RKO (cell line): Measurements from ENCODE around the gene TRIM24.

Experiments
- DNase-seq: peaks from one replicate; pipeline ENCODE4 v3.0.0-alpha.2; 2016; ENCODE audit warnings: low spot score

Gene TRIM24

GRCh38 chr7:138579136-138579535, 119.1 kb downstream of the TRIM24 start:
- DNase-seq = no peak

- no peak for DNase-seq
Measured at GRCh38 chr7:138579671-138580070, 119.6 kb downstream of the TRIM24 start.

- DNase-seq = no peak
Measured at GRCh38 chr7:138581065-138581464, 121.0 kb downstream of the TRIM24 start.

GRCh38 chr7:138584283-138584682, 124.2 kb downstream of the TRIM24 start:
- no peak for DNase-seq

GRCh38 chr7:138584696-138585095, 124.6 kb downstream of the TRIM24 start:
- no peak for DNase-seq

GRCh38 chr7:138585283-138585993, 125.4 kb downstream of the TRIM24 start:
- DNase-seq = no peak

GRCh38 chr7:138587485-138587884, 127.4 kb downstream of the TRIM24 start:
- DNase-seq = no peak

GRCh38 chr7:138588986-138589385, 128.9 kb downstream of the TRIM24 start:
- no peak for DNase-seq

- DNase-seq = no peak
Measured at GRCh38 chr7:138590154-138590553, 130.1 kb downstream of the TRIM24 start.

- DNase-seq = no peak
Measured at GRCh38 chr7:138595454-138595853, 135.4 kb downstream of the TRIM24 start.

GRCh38 chr7:138602451-138602850, 142.4 kb downstream of the TRIM24 start:
- DNase-seq = no peak

- no peak for DNase-seq
Measured at GRCh38 chr7:138603549-138604318, 143.7 kb downstream of the TRIM24 start.

- no peak for DNase-seq
Measured at GRCh38 chr7:138606236-138606635, 146.2 kb downstream of the TRIM24 start.

GRCh38 chr7:138607216-138608126, 147.4 kb downstream of the TRIM24 start:
- no peak for DNase-seq

GRCh38 chr7:138608275-138608674, 148.2 kb downstream of the TRIM24 start:
- no peak for DNase-seq

- no peak for DNase-seq
Measured at GRCh38 chr7:138610671-138611170, 150.7 kb downstream of the TRIM24 start.

- no peak for DNase-seq
Measured at GRCh38 chr7:138613630-138614029, 153.6 kb downstream of the TRIM24 start.

GRCh38 chr7:138616085-138616484, 156.0 kb downstream of the TRIM24 start:
- no peak for DNase-seq

GRCh38 chr7:138618506-138618905, 158.4 kb downstream of the TRIM24 start:
- no peak for DNase-seq

GRCh38 chr7:138618933-138619332, 158.9 kb downstream of the TRIM24 start:
- no peak for DNase-seq

- DNase-seq = no peak
Measured at GRCh38 chr7:138622841-138623240, 162.8 kb downstream of the TRIM24 start.
